Activated naive CD4-positive, alpha-beta T cell treated with anti-CD3 and anti-CD28 coated beads, Interleukin-2, amount 50 U/mL, for 24 hours (primary cell): ENCODE data around the gene ADRM1.

Source experiments
- H3K27ac Mint-ChIP-seq: one replicate; pipeline ENCODE4 v1.8.0; 2021; ENCODE audit warnings: mild to moderate bottlenecking, mixed read lengths
- H3K27me3 Mint-ChIP-seq: one replicate; pipeline ENCODE4 v1.8.0; 2021; ENCODE audit warnings: mixed read lengths
- H3K36me3 Mint-ChIP-seq: one replicate; pipeline ENCODE4 v1.8.0; 2021; ENCODE audit warnings: mixed read lengths
- H3K4me1 Mint-ChIP-seq: one replicate; pipeline ENCODE4 v1.8.0; 2021; ENCODE audit warnings: mixed read lengths
- H3K4me3 Mint-ChIP-seq: one replicate; pipeline ENCODE4 v1.8.0; 2021; ENCODE audit warnings: mild to moderate bottlenecking, mixed read lengths
- H3K9me3 Mint-ChIP-seq: one replicate; pipeline ENCODE4 v1.8.0; 2021; ENCODE audit warnings: mixed read lengths

ADRM1 gene

GRCh38 chr20:62310757-62311121 is 7.9 kb downstream of the ADRM1 start:
- Mint-ChIP-seq H3K36me3 (no peaks in the 10 kb centered on the region), H3K9me3 (no peaks in the 10 kb centered on the region)

GRCh38 chr20:62311150-62311549 is 8.4 kb downstream of the ADRM1 start:
- H3K36me3 Mint-ChIP-seq = no peaks in the 10 kb centered on the region
- H3K4me1 Mint-ChIP-seq = no peaks in the 10 kb centered on the region
- H3K9me3 Mint-ChIP-seq = no peaks in the 10 kb centered on the region
- H3K27ac Mint-ChIP-seq = no peak overlapping the region
- no peaks in the 10 kb centered on the region for H3K27me3 Mint-ChIP-seq
- no peak overlapping the region for H3K4me3 Mint-ChIP-seq

More at GRCh38 chr20:62310757-62311121, 7.9 kb downstream of the ADRM1 start:
- Mint-ChIP-seq H3K4me3 (no peak overlapping the region), H3K4me1 (peaks cover under 1% of the 10 kb centered on the region), H3K27ac (no peak overlapping the region), H3K27me3 (no peaks in the 10 kb centered on the region)

DNA sequence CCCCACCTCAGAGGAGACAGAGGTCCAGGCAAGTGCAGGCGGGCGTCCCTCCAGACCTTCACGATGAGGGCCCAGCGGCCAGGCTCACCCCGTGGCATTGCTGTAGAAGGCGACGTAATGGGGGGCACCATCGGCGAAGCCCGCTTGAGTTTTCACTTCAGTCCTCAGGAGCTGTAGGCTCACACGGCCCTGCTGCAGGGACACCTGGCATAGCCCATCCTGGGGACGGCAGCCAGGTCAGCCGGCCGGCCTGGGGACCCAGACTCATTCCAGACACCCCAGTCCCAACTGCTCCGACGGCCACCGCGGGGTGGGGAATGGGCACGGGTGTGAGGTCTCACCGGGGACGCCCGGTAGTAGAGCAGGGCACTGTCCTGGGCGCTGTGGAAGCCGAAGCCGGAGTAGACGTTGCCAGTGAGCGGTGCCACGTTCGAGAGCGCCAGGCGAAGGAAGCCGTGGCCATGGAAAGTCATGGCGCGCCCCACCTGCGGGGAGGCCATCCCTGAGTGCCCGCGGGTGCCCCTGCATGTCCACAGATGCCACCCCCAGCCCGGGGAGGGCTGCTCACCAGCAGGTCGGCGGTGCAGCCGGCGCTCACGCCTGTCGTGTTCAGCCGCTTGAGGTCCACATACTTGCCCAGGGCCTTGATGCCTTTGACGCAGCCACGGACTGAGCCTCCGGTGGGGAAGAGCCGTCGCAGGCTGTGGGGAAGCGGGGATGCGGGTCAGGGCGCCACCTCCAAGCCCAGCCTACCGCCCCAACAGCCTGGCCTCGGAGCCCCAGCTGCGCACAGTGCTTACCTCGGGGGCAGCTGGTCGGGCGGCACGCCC is 9.2 kb downstream of the ADRM1 start:
- H3K27me3 Mint-ChIP-seq = no peaks in the 10 kb centered on the region
- no peaks in the 10 kb centered on the region for H3K4me1 Mint-ChIP-seq
- H3K4me3 Mint-ChIP-seq = no peak overlapping the region
- no peak overlapping the region for H3K27ac Mint-ChIP-seq
- no peaks in the 10 kb centered on the region for H3K36me3 Mint-ChIP-seq
- no peaks in the 10 kb centered on the region for H3K9me3 Mint-ChIP-seq

GRCh38 chr20:62312662-62312977 is 9.8 kb downstream of the ADRM1 start:
- H3K27ac Mint-ChIP-seq = no peak overlapping the region
- no peak overlapping the region for H3K4me3 Mint-ChIP-seq
- no peaks in the 10 kb centered on the region for H3K4me1 Mint-ChIP-seq
- no peaks in the 10 kb centered on the region for H3K9me3 Mint-ChIP-seq
- H3K36me3 Mint-ChIP-seq = no peaks in the 10 kb centered on the region
- H3K27me3 Mint-ChIP-seq = no peaks in the 10 kb centered on the region

DNA sequence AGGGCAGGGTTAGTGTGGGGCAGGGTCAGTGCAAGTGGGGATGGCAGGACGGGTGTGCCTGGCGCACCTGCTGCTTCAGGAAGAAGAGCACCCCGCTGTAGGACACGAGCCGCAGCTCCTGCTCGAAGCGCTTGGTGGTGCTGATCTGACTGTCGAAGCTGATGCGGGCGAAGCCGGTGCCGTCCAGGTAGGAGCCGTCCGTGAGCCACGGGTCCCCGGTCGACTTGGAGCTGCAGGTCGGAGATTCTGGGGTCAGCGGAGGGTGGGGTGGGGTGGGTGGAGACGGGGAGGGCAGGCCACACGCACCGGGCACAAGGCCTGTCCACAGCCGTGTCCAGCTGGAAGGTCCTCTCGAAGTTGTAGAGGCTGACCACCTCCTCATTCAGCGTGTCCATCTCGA is 10.2 kb downstream of the ADRM1 start:
- Mint-ChIP-seq H3K36me3 (no peaks in the 10 kb centered on the region), H3K4me1 (no peaks in the 10 kb centered on the region), H3K4me3 (no peak overlapping the region), H3K9me3 (no peaks in the 10 kb centered on the region), H3K27ac (no peak overlapping the region), H3K27me3 (no peaks in the 10 kb centered on the region)

DNA sequence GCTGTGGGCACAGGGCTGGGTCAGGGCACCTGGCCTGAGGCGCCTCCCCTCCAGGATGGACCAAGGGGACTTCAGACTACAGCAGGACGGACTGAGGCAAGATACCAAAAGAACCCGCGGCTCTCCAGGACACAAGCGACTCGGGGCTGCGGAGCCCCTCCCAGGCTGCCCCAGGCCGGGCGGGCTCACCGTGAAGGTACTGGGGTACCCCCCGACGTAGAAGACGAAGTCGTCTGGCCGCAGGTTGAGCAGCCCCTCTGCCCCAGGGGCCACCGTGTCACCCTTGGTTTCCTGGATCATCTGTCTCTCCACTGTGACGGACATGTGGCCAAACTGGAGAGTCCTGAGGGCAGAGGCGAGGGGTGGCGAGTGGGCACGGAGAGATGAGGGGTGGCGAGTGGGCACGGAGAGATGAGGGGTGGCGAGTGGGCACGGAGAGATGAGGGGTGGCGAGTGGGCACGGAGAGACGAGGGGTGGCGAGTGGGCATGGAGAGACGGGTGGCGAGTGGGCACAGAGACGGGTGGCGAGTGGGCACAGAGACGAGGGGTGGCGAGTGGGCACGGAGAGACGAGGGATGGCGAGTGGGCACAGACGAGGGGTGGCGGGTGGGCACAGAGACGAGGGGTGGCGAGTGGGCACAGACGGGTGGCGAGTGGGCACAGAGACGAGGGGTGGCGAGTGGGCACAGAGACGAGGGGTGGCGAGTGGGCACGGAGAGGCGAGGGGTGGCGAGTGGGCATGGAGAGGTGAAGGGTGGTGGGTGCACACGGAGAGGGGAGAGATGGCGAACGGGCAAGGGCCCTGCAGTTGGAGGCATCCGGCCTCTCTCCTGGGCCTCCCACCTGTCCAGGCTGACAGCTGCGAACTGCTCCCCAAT is 10.9 kb downstream of the ADRM1 start:
- Mint-ChIP-seq H3K4me1 (no peaks in the 10 kb centered on the region), H3K27ac (no peak overlapping the region), H3K4me3 (no peak overlapping the region), H3K9me3 (no peaks in the 10 kb centered on the region), H3K36me3 (no peaks in the 10 kb centered on the region), H3K27me3 (no peaks in the 10 kb centered on the region)

- H3K9me3 Mint-ChIP-seq = no peaks in the 10 kb centered on the region
- H3K4me1 Mint-ChIP-seq = no peaks in the 10 kb centered on the region
- no peaks in the 10 kb centered on the region for H3K27me3 Mint-ChIP-seq
- no peak overlapping the region for H3K27ac Mint-ChIP-seq
- H3K4me3 Mint-ChIP-seq = no peak overlapping the region
- H3K36me3 Mint-ChIP-seq = no peaks in the 10 kb centered on the region
Observed at GRCh38 chr20:62314339-62314638, 11.5 kb downstream of the ADRM1 start.

DNA sequence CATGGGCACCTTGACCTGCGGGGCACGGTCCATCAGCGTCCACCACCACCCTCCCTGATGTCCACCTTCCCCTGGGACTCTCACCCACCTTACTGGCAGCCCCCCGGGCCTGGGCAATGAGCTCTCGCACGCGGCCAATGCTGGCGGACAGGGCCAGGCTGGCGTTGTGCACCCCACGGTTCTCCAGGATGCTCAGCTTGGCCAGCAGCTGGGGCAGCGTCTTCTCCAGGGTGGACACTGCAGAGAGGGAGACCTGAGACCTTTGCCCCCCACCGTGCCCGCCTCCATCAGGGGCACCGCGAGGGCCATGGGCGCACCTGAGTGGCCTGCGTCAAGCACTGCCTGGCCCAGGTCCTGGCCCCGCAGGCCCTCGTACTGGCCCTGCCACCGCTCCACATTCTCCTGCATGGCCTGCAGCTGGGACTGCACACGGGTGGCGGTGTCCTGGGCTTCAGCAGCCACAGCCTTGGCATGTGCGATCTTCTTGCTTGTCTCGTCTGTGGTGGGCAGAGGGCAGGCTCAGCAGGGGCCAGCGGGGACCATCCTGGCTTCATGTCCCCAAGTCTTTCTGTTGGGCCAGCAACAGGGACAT is 12.0 kb downstream of the ADRM1 start:
- Mint-ChIP-seq H3K4me1 (no peaks in the 10 kb centered on the region), H3K36me3 (no peaks in the 10 kb centered on the region), H3K27me3 (no peaks in the 10 kb centered on the region), H3K9me3 (no peaks in the 10 kb centered on the region), H3K4me3 (no peak overlapping the region), H3K27ac (no peak overlapping the region)

DNA sequence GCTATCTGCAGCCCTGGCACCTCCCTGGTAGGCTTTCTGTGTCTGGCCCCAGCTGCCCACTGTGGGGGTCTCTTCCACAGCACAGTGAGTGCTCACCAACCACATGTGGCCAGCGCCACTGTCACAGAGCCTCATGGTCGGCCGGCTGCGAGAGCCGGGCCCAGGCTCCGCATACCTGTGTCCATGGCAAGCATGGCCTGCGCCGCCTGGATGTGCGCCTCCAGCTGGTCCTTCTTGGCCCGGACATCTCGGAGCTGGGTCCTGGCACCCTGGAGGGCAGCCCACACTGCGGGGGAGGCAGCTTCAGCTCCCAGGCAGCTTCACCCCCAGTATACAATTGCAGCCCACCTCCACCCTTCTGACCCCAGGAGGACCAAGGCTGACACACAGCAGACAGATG is 13.0 kb downstream of the ADRM1 start:
- H3K27me3 Mint-ChIP-seq = no peaks in the 10 kb centered on the region
- H3K27ac Mint-ChIP-seq = no peak overlapping the region
- no peak overlapping the region for H3K4me3 Mint-ChIP-seq
- no peaks in the 10 kb centered on the region for H3K36me3 Mint-ChIP-seq
- H3K4me1 Mint-ChIP-seq = no peaks in the 10 kb centered on the region
- no peaks in the 10 kb centered on the region for H3K9me3 Mint-ChIP-seq

DNA sequence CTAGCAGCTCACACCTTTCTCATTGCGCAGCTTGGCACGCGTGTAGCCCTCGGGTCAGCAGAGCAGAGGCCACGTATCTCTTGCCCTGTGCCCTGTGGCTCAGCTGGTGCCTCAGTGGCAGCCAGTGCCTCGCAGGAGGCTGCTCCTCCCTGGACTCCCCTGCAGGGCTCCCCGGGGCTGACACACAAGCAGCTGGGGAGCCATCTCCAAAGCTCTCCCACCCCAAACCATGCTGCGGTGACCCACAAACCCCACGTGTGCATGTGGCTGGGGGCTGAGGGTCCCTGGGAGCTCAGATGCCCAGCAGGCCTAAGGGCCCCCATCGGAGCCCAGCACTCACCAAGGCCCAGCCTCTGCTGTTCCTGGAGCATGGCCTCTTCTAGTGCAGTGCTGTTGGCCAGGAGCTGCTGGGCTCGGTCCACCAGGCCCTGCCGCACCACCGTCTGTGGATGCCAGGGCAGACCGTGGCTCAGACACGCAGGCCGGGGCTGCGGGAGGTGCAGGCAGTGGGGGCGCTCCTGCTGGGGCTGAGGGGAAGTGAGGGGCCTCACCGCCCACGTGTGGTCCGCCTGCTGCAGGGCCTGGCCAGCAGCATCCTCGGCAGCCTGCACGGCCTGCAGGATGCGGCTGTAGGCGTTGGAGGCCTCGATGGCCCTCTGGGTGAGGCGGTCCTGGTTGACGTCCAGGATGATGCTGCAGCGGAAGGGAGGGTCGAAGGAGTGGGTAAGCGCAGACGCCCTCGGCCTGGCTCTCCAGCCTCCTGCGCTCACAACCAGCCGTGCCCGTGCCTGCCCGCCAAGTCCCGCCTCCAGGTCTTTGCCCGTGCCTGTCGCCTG is 13.8 kb downstream of the ADRM1 start:
- Mint-ChIP-seq H3K27ac (no peak overlapping the region), H3K9me3 (no peaks in the 10 kb centered on the region), H3K4me1 (no peaks in the 10 kb centered on the region), H3K27me3 (no peaks in the 10 kb centered on the region), H3K4me3 (no peak overlapping the region), H3K36me3 (no peaks in the 10 kb centered on the region)

DNA sequence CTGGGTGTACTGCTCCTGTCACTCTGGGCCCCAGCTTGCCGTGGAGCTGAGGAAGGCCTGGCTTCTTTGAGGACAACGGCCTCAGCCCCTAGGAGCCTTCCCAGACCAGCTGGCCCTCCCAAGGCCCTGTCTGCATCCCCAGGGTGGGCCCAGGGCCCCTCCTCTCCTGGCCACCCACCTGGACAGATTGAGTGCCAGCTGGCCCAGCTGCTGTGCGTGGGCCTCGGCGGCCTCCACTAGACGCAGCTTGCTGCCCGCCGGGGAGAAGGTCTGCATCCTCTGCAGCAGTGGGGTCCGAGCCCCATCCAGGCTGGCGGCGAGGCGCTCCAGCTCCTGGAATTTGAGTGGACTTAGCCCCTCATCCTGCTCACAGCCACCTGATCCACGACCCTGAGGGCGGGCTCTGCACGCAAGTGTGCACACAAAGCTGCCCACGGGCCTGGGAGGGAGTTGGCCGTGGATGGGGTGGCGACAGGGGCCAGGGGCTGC is 14.4 kb downstream of the ADRM1 start:
- H3K4me3 Mint-ChIP-seq = no peak overlapping the region
- no peak overlapping the region for H3K27ac Mint-ChIP-seq
- H3K9me3 Mint-ChIP-seq = no peaks in the 10 kb centered on the region
- no peaks in the 10 kb centered on the region for H3K36me3 Mint-ChIP-seq
- no peaks in the 10 kb centered on the region for H3K4me1 Mint-ChIP-seq
- no peaks in the 10 kb centered on the region for H3K27me3 Mint-ChIP-seq

- H3K4me3 Mint-ChIP-seq = no peak overlapping the region
- H3K4me1 Mint-ChIP-seq = no peaks in the 10 kb centered on the region
- no peaks in the 10 kb centered on the region for H3K9me3 Mint-ChIP-seq
- peak overlapping the region; percentile 41 for H3K27ac Mint-ChIP-seq
- H3K36me3 Mint-ChIP-seq = no peaks in the 10 kb centered on the region
- H3K27me3 Mint-ChIP-seq = no peaks in the 10 kb centered on the region
Observed at GRCh38 chr20:62318400-62319345, 15.9 kb downstream of the ADRM1 start.

GRCh38 chr20:62319346-62319909 is 16.6 kb downstream of the ADRM1 start:
- H3K27me3 Mint-ChIP-seq = no peaks in the 10 kb centered on the region
- no peaks in the 10 kb centered on the region for H3K36me3 Mint-ChIP-seq
- no peaks in the 10 kb centered on the region for H3K4me1 Mint-ChIP-seq
- peak overlapping the region; percentile 41 for H3K27ac Mint-ChIP-seq
- no peak overlapping the region for H3K4me3 Mint-ChIP-seq
- H3K9me3 Mint-ChIP-seq = no peaks in the 10 kb centered on the region

- H3K36me3 Mint-ChIP-seq = no peaks in the 10 kb centered on the region
- no peaks in the 10 kb centered on the region for H3K4me1 Mint-ChIP-seq
- H3K9me3 Mint-ChIP-seq = no peaks in the 10 kb centered on the region
- no peaks in the 10 kb centered on the region for H3K27me3 Mint-ChIP-seq
- no peak overlapping the region for H3K4me3 Mint-ChIP-seq
- no peak overlapping the region for H3K27ac Mint-ChIP-seq
Observed at GRCh38 chr20:62320581-62321354, 18.0 kb downstream of the ADRM1 start.
